Endodermal cell (in vitro differentiated cells): Measurements from ENCODE around the gene EMILIN2. TPM values are rescaled to one million over a fixed set of nuclear protein-coding genes. Genes with fewer than 3 reads are reported as not detected.

Experiments used
- DNase-seq: peaks from one replicate; pipeline ENCODE4 v3.0.0-alpha.2; 2017
- H3K27ac ChIP-seq: 2 replicates; pipeline ENCODE4 v1.5.1; 2013; ENCODE audit warnings: mild to moderate bottlenecking, low read depth, low read length, moderate library complexity
- H3K27me3 ChIP-seq: 2 replicates; pipeline ENCODE4 v1.6.1; 2013; ENCODE audit warnings: mild to moderate bottlenecking, low read length, moderate library complexity; ENCODE audit not compliant: insufficient read depth, control insufficient read depth, poor library complexity, severe bottlenecking
- H3K36me3 ChIP-seq: 2 replicates; pipeline ENCODE4 v1.7.0; 2013; ENCODE audit warnings: mild to moderate bottlenecking, low read length, moderate library complexity; ENCODE audit not compliant: control insufficient read depth, insufficient read depth
- H3K4me1 ChIP-seq: one replicate; pipeline ENCODE4 v1.7.0; 2013; ENCODE audit warnings: low read length; ENCODE audit not compliant: control insufficient read depth, insufficient read depth
- H3K4me3 ChIP-seq: 2 replicates; pipeline ENCODE4 v1.5.1; 2013; ENCODE audit warnings: mild to moderate bottlenecking, low read length, moderate library complexity
- H3K9ac ChIP-seq: 2 replicates; pipeline ENCODE4 v1.6.1; 2013; ENCODE audit warnings: mild to moderate bottlenecking, low read length, moderate library complexity; ENCODE audit not compliant: poor library complexity, severe bottlenecking; ENCODE audit errors: extremely low read depth
- H3K9me3 ChIP-seq: 2 replicates; pipeline ENCODE4 v1.6.1; 2013; ENCODE audit warnings: mild to moderate bottlenecking, low read length, moderate library complexity; ENCODE audit not compliant: control insufficient read depth
- H3K27ac Mint-ChIP-seq: 2 replicates; pipeline ENCODE4 v1.8.0; 2020; ENCODE audit warnings: mixed read lengths
- H3K27me3 Mint-ChIP-seq: 2 replicates; pipeline ENCODE4 v1.8.0; 2021; ENCODE audit warnings: mild to moderate bottlenecking, mixed read lengths; ENCODE audit not compliant: insufficient read depth
- H3K36me3 Mint-ChIP-seq: 2 replicates; pipeline ENCODE4 v1.8.0; 2020; ENCODE audit warnings: low read depth, mixed read lengths
- H3K4me1 Mint-ChIP-seq: 2 replicates; pipeline ENCODE4 v1.8.0; 2020; ENCODE audit warnings: mixed read lengths
- H3K4me3 Mint-ChIP-seq: 2 replicates; pipeline ENCODE4 v1.8.0; 2020; ENCODE audit warnings: mild to moderate bottlenecking, moderate library complexity, mixed read lengths
- H3K9me3 Mint-ChIP-seq: 2 replicates; pipeline ENCODE4 v1.8.0; 2020; ENCODE audit warnings: mild to moderate bottlenecking, mixed read lengths
- WGBS, 2 experiments: methylation state at CpG; one replicate each; pipeline versions ENCODE4 v1.1.5 to v1.1.7; 2013; ENCODE audit warnings: missing lambda C conversion rate in 2 of 2, mixed read lengths in 1 of 2; ENCODE audit not compliant: insufficient coverage in 1 of 2, insufficient read length in 1 of 2; 5-methylcytosine and 5-hydroxymethylcytosine counted together
- total RNA-seq, 2 donors: library from RNA; stranded (reverse); fragmentation: NEBNext Ultra II Directional in 1 of 2; extraction: Animal tissue kit (Norgen Biotek cat#: 25700) in 1 of 2; gene quantifications; 2 replicates in 1 of 2; 3 replicates in 1 of 2; pipeline ENCODE4 v1.2.1, GENCODE V29; 2021
- TF ChIP-seq, protein P1 (sequence below): fragments of 200-600 bp; sonication (generic); conservative IDR thresholded peaks from 2 replicates; pipeline ENCODE4 v1.5.0; 2021; ENCODE audit warnings: antibody characterized with exemption, mild to moderate bottlenecking

EMILIN2 gene
- total RNA-seq, 2 donors from 2014 or later, result 14.2 to 16.8 TPM

DNA sequence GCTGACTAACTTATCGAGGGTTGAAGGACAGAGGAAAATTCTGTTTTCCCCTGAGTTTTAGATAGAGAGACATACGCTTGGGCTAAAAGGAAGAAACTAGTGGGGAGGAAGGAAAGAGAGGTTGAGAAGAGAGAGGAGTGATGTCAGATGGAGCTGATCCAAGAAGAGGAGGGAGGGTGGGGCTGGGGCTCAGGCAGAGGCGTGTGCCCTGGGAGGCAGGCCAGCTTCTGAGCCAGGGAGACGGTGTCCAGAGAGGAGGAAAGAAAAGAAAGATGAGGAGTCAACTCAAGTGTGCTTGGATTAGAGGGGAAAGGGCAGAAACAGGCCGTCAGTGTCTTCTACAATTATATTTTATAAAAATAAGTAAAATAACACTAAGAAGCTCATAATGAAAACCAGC, 56.2 kb downstream of the EMILIN2 start:
- 80 to 95% methylated on average over 2 to 4 of the region's 5 CpGs for WGBS, 2 experiments
- Mint-ChIP-seq H3K36me3 (peaks cover 3% of the 10 kb centered on the region), H3K27me3 (peaks cover 29% of the 10 kb centered on the region), H3K27ac (no peak overlapping the region), H3K4me1 (peaks cover 10% of the 10 kb centered on the region), H3K4me3 (no peak overlapping the region), H3K9me3 (no peaks in the 10 kb centered on the region)
- Histone ChIP-seq H3K9ac (no peak overlapping the region), H3K36me3 (peaks cover under 1% of the 10 kb centered on the region), H3K4me3 (no peak overlapping the region), H3K27me3 (peaks cover 52% of the 10 kb centered on the region), H3K4me1 (no peaks in the 10 kb centered on the region), H3K27ac (no peak overlapping the region), H3K9me3 (no peaks in the 10 kb centered on the region)
- DNase-seq, result no peak
- TF ChIP-seq, protein P1, sequence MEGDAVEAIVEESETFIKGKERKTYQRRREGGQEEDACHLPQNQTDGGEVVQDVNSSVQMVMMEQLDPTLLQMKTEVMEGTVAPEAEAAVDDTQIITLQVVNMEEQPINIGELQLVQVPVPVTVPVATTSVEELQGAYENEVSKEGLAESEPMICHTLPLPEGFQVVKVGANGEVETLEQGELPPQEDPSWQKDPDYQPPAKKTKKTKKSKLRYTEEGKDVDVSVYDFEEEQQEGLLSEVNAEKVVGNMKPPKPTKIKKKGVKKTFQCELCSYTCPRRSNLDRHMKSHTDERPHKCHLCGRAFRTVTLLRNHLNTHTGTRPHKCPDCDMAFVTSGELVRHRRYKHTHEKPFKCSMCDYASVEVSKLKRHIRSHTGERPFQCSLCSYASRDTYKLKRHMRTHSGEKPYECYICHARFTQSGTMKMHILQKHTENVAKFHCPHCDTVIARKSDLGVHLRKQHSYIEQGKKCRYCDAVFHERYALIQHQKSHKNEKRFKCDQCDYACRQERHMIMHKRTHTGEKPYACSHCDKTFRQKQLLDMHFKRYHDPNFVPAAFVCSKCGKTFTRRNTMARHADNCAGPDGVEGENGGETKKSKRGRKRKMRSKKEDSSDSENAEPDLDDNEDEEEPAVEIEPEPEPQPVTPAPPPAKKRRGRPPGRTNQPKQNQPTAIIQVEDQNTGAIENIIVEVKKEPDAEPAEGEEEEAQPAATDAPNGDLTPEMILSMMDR, result no peak

DNA sequence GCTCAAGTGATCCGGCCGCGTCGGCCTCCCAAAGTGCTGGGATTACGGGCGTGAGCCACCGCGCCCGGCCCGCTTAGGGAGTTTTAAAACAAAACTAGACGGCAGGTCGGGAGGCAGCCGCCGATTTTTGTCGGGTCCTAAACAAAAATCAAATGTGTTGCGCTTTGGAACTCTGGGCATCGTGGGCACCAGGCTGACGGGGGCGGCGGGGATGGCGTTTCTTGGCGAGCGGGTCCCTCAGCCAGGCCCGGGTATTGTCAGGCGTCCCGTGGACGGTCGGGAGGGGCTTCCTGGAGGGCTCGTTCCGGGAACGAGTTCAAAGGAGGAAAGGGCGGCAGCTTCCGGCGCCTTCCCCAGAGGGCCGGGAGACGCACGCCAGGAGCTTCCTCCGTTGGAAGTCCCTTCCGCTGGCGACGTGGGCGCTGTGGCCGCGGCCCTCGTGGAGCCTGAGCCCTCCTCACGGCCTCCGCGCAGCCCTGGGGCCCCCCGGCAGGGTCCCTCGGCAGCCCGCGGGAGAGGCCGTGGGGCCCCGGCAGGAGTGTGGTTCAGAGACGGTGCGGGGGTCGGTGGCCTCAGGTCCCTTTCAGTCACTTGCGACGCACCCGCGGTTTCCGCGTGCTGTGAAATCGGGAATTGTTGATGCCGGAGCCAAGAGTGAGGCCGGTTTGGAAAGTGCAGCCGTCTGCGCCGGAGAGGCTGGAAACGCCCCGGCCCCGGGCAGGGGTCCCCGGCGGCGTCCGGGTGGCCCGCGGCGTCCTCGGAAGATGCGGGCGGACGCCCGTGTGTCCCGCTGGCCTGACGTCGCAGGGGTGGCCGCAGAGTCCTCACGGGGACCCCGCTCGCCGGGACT, 59.3 kb downstream of the EMILIN2 start:
- peaks cover 32% of the 10 kb centered on the region for H3K36me3 Mint-ChIP-seq
- peaks cover 30% of the 10 kb centered on the region for H3K27me3 ChIP-seq
- H3K4me3 Mint-ChIP-seq, result peak overlapping the region; percentile 67
- H3K27me3 Mint-ChIP-seq, result peaks cover 11% of the 10 kb centered on the region
- no peaks in the 10 kb centered on the region for H3K9me3 Mint-ChIP-seq
- no peak overlapping the region for H3K27ac Mint-ChIP-seq
- peaks cover 6% of the 10 kb centered on the region for H3K4me1 Mint-ChIP-seq
- no peaks in the 10 kb centered on the region for H3K9me3 ChIP-seq
- 32 to 35% methylated on average over 48 to 92 of the region's 92 CpGs for WGBS, 2 experiments
- DNase-seq, result peak; percentile 77
- no peaks in the 10 kb centered on the region for H3K4me1 ChIP-seq
- TF ChIP-seq, protein P1, result no peak
- no peak overlapping the region for H3K27ac ChIP-seq
- H3K36me3 ChIP-seq, result peaks cover 25% of the 10 kb centered on the region
- peak overlapping the region; percentile 38 for H3K9ac ChIP-seq
- H3K4me3 ChIP-seq, result peak overlapping the region; percentile 59

DNA sequence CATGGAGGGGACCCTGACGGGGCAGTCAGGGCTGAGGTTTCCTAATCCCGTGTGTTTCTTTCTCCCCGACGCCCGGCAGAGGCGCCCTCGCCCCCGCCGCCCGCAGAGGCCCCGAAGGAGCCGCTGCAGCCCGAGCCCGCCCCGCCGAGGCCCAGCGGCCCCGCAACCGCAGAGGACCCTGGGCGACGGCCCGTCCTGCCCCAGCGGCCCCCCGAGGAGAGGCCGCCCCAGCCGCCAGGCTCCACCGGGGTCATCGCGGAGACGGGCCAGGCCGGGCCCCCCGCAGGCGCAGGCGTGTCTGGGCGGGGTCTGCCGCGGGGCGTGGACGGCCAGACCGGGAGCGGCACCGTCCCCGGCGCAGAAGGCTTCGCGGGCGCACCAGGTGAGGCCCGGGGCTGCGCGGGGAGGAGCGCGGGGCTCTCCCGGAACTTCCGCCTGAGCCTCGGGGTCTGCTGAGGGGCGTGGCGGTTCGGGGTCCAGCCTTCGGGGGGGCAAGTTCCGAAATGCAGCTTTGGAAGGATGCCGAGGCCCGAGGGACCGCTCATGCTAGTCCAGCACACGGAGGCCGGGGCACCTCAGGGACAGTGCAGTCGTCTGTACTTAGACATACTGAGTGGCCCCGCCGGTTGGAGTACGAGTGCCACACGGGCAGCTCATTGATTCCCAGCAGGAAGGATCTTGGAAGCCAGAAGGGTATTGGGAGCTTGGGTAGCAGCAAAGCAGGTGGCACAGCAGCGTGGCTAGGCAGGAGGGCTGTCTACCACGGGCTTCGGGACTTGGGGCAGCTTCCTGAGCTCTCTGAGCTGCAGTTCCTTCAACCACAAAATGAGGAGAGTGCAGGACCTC, 60.1 kb downstream of the EMILIN2 start:
- WGBS, 2 experiments, result 14 to 20% methylated on average over 38 to 73 of the region's 73 CpGs

More for the DNA sequence above, 60.1 kb downstream of the EMILIN2 start:
- H3K9ac ChIP-seq, result peak overlapping the region; percentile 38
- Mint-ChIP-seq H3K4me1 (peaks cover 6% of the 10 kb centered on the region), H3K4me3 (peak overlapping the region; percentile 67), H3K36me3 (peaks cover 38% of the 10 kb centered on the region), H3K27me3 (peaks cover 8% of the 10 kb centered on the region), H3K27ac (no peak overlapping the region), H3K9me3 (no peaks in the 10 kb centered on the region)
- H3K36me3 ChIP-seq, result peaks cover 33% of the 10 kb centered on the region
- H3K4me3 ChIP-seq, result peak overlapping the region; percentile 59
- DNase-seq, result peak; percentile 80
- no peak overlapping the region for H3K27ac ChIP-seq
- H3K4me1 ChIP-seq, result no peaks in the 10 kb centered on the region
- peaks cover 30% of the 10 kb centered on the region for H3K27me3 ChIP-seq
- TF ChIP-seq, protein P1, result peak; percentile 70
- no peaks in the 10 kb centered on the region for H3K9me3 ChIP-seq
